ENCODE measurements around the gene ICA1. TPM values are rescaled to one million over a fixed set of nuclear protein-coding genes. Genes with fewer than 3 reads are reported as not detected.

Gene ICA1
- total RNA-seq, 1 donor from 2014 or later, result 25.5 TPM

GRCh38 chr7:8129318-8129659 lies 132.7 kb downstream of the ICA1 start:
- intact Hi-C loops (cut with DNase I), result no loop called here
- no peak for DNase-seq (ENCODE audit: extremely low spot score in 2 of 2)
- TF ChIP-seq POLR2A (IDR thresholded peaks at IDR 0.05) (no peak), POLR2AphosphoS5 (IDR thresholded peaks at IDR 0.05; ENCODE audit: insufficient read depth in 1 of 2, low read depth in 1 of 2) (no peak), CTCF (IDR thresholded peaks at IDR 0.05) (no peak)
- no peak overlapping the region for H3K4me3 ChIP-seq
- H3K9me3 ChIP-seq, result no peaks in the 10 kb centered on the region
- no peaks in the 10 kb centered on the region for H3K4me1 ChIP-seq
- H3K27ac ChIP-seq, result no peak overlapping the region
- no peaks in the 10 kb centered on the region for H3K36me3 ChIP-seq
- no peaks in the 10 kb centered on the region for H3K27me3 ChIP-seq

DNA sequence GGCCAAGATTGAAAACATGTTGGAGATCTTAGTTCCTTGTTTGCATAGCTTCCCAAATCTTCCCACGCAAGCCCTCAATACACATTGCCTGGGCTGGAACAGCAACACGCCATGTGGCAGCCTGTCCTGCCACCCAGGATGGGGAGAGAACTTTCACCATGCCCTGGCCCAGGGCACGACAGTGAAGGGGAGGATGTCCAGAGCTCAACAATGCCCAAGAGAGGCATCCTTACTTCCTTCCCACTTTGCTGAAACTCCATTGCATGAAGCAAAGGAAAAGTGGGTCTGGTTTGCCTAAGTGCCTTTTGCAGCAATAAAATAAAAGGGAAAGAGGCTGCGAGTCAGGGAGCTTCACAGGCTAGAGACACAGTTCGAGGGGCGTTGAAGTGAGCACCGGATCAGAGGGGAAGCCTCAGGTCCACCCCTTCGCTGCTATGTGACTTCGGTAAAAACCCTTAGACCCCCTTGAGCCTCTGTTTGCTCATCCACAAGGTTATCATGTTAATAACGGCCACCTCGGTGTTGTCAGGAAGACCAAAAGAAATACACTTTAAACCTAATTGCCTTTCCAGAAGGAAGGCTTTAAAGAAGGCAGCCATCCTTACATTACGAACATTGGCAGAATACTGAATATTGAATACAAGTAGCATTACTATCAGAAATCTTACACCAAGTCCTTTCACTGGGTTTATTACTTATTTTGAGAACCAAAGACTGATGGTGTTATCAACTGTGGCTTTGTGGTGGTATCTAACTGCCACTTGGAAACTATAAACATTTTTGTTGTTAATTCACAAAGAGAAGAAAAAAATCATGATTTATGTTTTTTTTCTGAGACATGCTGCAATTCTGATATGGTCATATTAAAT lies 133.3 kb downstream of the ICA1 start:
- H3K27ac ChIP-seq, result no peak overlapping the region
- H3K9me3 ChIP-seq, result no peaks in the 10 kb centered on the region

DNA sequence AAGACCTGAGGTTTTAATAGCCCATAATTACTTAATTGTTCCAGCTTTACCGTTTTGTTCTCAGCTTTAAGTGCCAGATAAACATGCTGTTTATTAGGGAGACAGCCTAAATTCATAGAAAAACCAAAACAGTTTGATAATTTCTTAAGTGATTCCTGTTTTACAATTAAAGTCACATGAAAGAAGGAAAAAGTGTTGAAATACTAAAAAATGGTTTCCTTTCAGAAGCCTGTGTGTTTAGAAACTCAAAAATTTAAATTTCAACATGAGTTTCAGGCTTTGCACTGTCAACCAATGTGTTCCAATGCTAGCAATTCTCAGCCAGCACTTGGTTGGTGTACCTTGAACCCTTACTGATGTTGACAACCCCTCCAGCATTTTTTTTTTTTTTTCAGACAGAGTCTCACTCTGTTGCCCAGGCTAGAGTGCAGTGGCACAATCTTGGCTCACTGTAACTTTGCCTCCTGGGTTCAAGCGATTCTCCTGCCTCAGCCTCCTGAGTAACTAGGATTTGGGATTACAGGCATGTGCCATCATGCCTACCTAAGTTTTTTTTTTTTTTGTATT lies 135.3 kb downstream of the ICA1 start:
- Histone ChIP-seq H3K4me3 (no peak overlapping the region), H3K27ac (no peak overlapping the region), H3K27me3 (no peaks in the 10 kb centered on the region), H3K9me3 (no peaks in the 10 kb centered on the region), H3K4me1 (no peaks in the 10 kb centered on the region), H3K36me3 (no peaks in the 10 kb centered on the region)
- intact Hi-C loops (cut with DNase I), result no loop called here
- DNase-seq (ENCODE audit: extremely low spot score in 2 of 2), result no peak
- no peak for TF ChIP-seq CTCF (IDR thresholded peaks at IDR 0.05)
- TF ChIP-seq POLR2A (IDR thresholded peaks at IDR 0.05), result no peak

More for the DNA sequence above, 133.3 kb downstream of the ICA1 start:
- no peaks in the 10 kb centered on the region for H3K27me3 ChIP-seq
- intact Hi-C loops (cut with DNase I), result no loop called here
- H3K36me3 ChIP-seq, result no peaks in the 10 kb centered on the region
- H3K4me3 ChIP-seq, result no peak overlapping the region
- no peaks in the 10 kb centered on the region for H3K4me1 ChIP-seq
- no peak for DNase-seq (ENCODE audit: extremely low spot score in 2 of 2)
- no peak for TF ChIP-seq CTCF (IDR thresholded peaks at IDR 0.05)
- TF ChIP-seq POLR2AphosphoS5 (IDR thresholded peaks at IDR 0.05; ENCODE audit: insufficient read depth in 1 of 2, low read depth in 1 of 2), result no peak
- no peak for TF ChIP-seq POLR2A (IDR thresholded peaks at IDR 0.05)

DNA sequence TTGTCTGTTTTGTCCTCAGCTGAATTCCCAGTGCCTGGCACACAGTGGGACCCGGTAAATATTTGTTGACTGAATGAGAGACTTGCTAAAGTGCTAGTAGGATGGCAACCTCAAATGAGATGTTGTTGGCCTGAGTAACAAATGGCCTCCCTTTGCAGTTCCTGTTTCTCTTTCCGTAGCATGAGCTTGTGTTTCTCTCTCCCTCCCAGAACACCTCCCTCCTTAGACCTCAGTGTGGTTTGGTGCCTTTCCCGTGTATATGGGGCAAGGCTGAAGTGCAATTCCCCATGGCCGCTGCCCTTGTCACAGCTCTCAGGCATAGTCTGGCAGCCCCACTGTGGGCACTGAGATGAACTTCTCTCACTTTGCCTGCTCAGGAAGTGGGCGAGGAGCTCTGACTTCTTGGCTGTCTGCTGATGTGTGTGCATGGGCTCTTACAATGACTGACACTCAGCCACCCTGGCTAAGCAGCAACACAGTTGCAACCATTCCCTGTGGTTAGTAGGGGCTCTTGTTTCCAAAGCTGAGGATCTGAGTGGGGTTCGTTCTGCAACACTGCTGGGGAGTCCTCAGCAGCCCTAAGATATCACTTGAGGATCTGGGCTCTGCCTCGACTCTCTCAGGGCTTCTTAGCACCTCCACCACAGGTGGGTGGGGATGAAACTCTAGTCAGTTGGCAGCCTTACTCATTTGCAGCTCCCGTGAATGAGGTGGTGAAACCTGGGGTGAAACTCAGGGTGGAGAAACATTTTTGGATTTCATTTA lies 136.1 kb downstream of the ICA1 start:
- Histone ChIP-seq H3K4me3 (no peak overlapping the region), H3K27me3 (no peaks in the 10 kb centered on the region), H3K27ac (no peak overlapping the region), H3K4me1 (no peaks in the 10 kb centered on the region), H3K36me3 (no peaks in the 10 kb centered on the region), H3K9me3 (no peaks in the 10 kb centered on the region)
- intact Hi-C loops (cut with DNase I), result no loop called here
- no peak for DNase-seq (ENCODE audit: extremely low spot score in 2 of 2)
- TF ChIP-seq CTCF (IDR thresholded peaks at IDR 0.05) (no peak), POLR2A (IDR thresholded peaks at IDR 0.05) (no peak), POLR2AphosphoS5 (IDR thresholded peaks at IDR 0.05; ENCODE audit: insufficient read depth in 1 of 2, low read depth in 1 of 2) (peak in 1 of 2 donors; percentile 14)
